SU-DHL-6 (cell line): ENCODE results near the gene C12orf50.

Source experiments
- H2AFZ ChIP-seq: fragments of 200-600 bp; sonication (generic); 2 replicates; pipeline ENCODE4 v1.6.1; 2014; ENCODE audit warnings: low read depth, mild to moderate bottlenecking, moderate library complexity, mixed read lengths, antibody characterized with exemption, low read length; ENCODE audit not compliant: severe bottlenecking
- H3F3A ChIP-seq: fragments of 200-600 bp; shearing (Covaris generic); 2 replicates; pipeline ENCODE4 v1.6.0; 2016; ENCODE audit warnings: antibody characterized with exemption, mild to moderate bottlenecking; ENCODE audit not compliant: insufficient read depth
- H3K27ac ChIP-seq: fragments of 200-600 bp; sonication (generic); 2 replicates; pipeline ENCODE4 v1.5.1; 2016; ENCODE audit warnings: low read depth, mild to moderate bottlenecking, low read length, moderate library complexity, mixed read lengths
- H3K27me3 ChIP-seq: fragments of 200-600 bp; sonication (generic), shearing (Covaris generic); 2 replicates; pipeline ENCODE4 v1.6.0; 2014; ENCODE audit warnings: mild to moderate bottlenecking, low read length
- H3K36me3 ChIP-seq: fragments of 200-600 bp; sonication (generic); 2 replicates; pipeline ENCODE4 v1.6.1; 2014; ENCODE audit warnings: mild to moderate bottlenecking, low read length, mixed read lengths
- H3K4me2 ChIP-seq: fragments of 300-600, 200-600 bp; shearing (Covaris generic), sonication (generic); 2 replicates; pipeline ENCODE4 v1.6.0; 2014; ENCODE audit warnings: low read length, low read depth, mild to moderate bottlenecking; ENCODE audit not compliant: poor library complexity, severe bottlenecking
- H3K4me3 ChIP-seq: fragments of 200-600 bp; sonication (generic); 2 replicates; pipeline ENCODE4 v1.5.1; 2014; ENCODE audit warnings: antibody characterized with exemption, low read length, mild to moderate bottlenecking, mixed read lengths; ENCODE audit not compliant: insufficient read depth, poor library complexity, severe bottlenecking
- H3K79me2 ChIP-seq: fragments of 200-600 bp; sonication (generic); 2 replicates; pipeline ENCODE4 v1.6.1; 2014; ENCODE audit warnings: mild to moderate bottlenecking, low read length, moderate library complexity; ENCODE audit not compliant: insufficient read depth
- H3K9ac ChIP-seq: fragments of 200-600 bp; sonication (generic); 2 replicates; pipeline ENCODE4 v1.7.0; 2014; ENCODE audit warnings: mild to moderate bottlenecking, low read length
- H3K9me2 ChIP-seq: fragments of 200-600 bp; sonication (generic); replicated peaks from 2 replicates; pipeline ENCODE4 v1.6.1; 2014; ENCODE audit warnings: low read length; ENCODE audit not compliant: insufficient read depth
- H3K9me3 ChIP-seq: fragments of 200-600 bp; sonication (generic); 2 replicates; pipeline ENCODE4 v1.6.1; 2014; ENCODE audit warnings: low read length, mixed read lengths; ENCODE audit not compliant: insufficient read depth
- H4K20me1 ChIP-seq: fragments of 200-600 bp; sonication (generic); 2 replicates; pipeline ENCODE4 v1.6.1; 2014; ENCODE audit warnings: low read depth, mild to moderate bottlenecking, antibody characterized with exemption, low read length, moderate library complexity, mixed read lengths
- EZH2phosphoT487 ChIP-seq: fragments of 200-600 bp; sonication (generic), shearing (Covaris generic); conservative IDR thresholded peaks from 2 replicates; pipeline ENCODE4 v1.6.1; 2018; ENCODE audit warnings: mild to moderate bottlenecking, antibody characterized with exemption, low read length, moderate library complexity, mixed read lengths
- TF ChIP-seq, protein P1 (sequence below): fragments of 200-600 bp; sonication (generic); IDR thresholded peaks from one replicate; pipeline ENCODE4 v1.5.1; 2017; ENCODE audit warnings: antibody characterized with exemption, mild to moderate bottlenecking, low read length, moderate library complexity; ENCODE audit not compliant: insufficient read depth, poor library complexity, severe bottlenecking

C12orf50 gene

DNA sequence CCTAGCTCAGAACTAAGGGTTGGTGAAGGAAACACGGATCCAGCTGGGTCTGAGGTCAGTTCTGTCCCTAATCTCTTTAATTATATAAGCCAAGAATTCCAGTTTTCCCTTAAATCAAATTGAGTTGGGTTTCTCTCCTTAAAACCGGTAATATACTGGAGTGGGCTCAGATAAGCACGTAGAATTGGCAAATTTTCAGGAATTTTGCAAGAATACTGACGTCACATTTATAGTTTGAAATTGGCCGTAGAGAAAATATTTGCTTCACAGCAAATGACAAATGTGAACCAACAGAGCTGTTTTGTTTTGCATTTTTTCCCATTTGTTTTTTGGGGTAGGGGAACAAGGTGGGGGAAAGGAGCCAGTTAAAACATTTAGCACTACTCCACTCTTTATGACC is 17.4 kb downstream of the C12orf50 start:
- TF ChIP-seq, protein P1, sequence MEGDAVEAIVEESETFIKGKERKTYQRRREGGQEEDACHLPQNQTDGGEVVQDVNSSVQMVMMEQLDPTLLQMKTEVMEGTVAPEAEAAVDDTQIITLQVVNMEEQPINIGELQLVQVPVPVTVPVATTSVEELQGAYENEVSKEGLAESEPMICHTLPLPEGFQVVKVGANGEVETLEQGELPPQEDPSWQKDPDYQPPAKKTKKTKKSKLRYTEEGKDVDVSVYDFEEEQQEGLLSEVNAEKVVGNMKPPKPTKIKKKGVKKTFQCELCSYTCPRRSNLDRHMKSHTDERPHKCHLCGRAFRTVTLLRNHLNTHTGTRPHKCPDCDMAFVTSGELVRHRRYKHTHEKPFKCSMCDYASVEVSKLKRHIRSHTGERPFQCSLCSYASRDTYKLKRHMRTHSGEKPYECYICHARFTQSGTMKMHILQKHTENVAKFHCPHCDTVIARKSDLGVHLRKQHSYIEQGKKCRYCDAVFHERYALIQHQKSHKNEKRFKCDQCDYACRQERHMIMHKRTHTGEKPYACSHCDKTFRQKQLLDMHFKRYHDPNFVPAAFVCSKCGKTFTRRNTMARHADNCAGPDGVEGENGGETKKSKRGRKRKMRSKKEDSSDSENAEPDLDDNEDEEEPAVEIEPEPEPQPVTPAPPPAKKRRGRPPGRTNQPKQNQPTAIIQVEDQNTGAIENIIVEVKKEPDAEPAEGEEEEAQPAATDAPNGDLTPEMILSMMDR, result no peak
- TF ChIP-seq EZH2phosphoT487, result no peak
- no peaks in the 10 kb centered on the region for H3K79me2 ChIP-seq
- H3K27ac ChIP-seq, result no peak overlapping the region
- H2AFZ ChIP-seq, result no peak overlapping the region
- no peaks in the 10 kb centered on the region for H3F3A ChIP-seq
- H4K20me1 ChIP-seq, result no peaks in the 10 kb centered on the region
- H3K9me3 ChIP-seq, result no peaks in the 10 kb centered on the region; the same call in 1 of the 2 replicates
- no peaks in the 10 kb centered on the region for H3K36me3 ChIP-seq
- H3K9ac ChIP-seq, result no peak overlapping the region
- no peaks in the 10 kb centered on the region for H3K9me2 ChIP-seq
- no peaks in the 10 kb centered on the region for H3K27me3 ChIP-seq
- H3K4me2 ChIP-seq, result no peak overlapping the region
- H3K4me3 ChIP-seq, result no peak overlapping the region

DNA sequence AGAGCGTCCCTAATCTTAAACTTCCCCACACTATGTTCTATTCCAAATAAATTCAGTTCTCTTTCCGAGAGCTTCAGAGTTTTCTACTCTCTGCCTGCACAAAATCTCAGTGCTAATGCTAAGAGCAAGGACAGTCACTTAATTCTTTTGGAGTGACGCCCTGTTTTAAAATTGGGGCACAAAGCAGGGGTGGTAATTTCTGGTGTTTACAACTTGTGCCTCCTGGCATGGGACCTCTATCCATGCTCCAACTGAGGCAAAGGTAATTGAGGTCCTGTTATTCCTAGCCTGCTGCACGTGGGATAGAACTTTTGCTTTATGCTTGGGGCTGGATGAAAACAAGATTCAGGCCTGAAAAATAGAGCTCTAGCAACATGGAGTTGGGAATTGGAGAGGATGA is 22.9 kb downstream of the C12orf50 start:
- H3K9me3 ChIP-seq, result no peaks in the 10 kb centered on the region
- H3K4me2 ChIP-seq, result no peak overlapping the region
- no peaks in the 10 kb centered on the region for H3K36me3 ChIP-seq
- H3K27ac ChIP-seq, result no peak overlapping the region
- no peaks in the 10 kb centered on the region for H3F3A ChIP-seq
- no peaks in the 10 kb centered on the region for H3K79me2 ChIP-seq
- no peak for TF ChIP-seq EZH2phosphoT487
- TF ChIP-seq, protein P1, result no peak
- H3K4me3 ChIP-seq, result no peak overlapping the region
- H2AFZ ChIP-seq, result no peak overlapping the region
- H4K20me1 ChIP-seq, result no peaks in the 10 kb centered on the region
- H3K9me2 ChIP-seq, result no peaks in the 10 kb centered on the region
- no peaks in the 10 kb centered on the region for H3K27me3 ChIP-seq
- no peak overlapping the region for H3K9ac ChIP-seq

DNA sequence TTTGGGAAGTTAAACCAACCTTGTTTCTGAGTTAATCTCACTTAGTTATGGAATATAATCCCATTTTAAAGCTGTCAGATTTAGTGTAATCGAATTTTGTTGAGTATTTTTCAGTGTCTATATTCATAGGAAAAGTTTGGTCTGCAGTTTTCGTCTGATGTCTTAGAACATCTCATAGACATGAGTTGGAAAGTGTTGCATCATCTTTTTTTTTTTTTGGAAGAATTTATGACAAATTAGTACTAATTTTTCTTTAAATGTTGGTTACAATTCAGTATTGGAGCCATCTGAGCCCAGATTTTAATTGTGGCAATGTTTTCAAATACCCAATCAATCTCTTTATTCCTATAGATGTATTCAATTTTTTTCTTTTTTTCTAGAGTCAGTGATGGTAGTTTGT is 27.9 kb downstream of the C12orf50 start:
- H3F3A ChIP-seq, result no peaks in the 10 kb centered on the region
- no peak overlapping the region for H3K27ac ChIP-seq
- H2AFZ ChIP-seq, result no peak overlapping the region
- H4K20me1 ChIP-seq, result no peaks in the 10 kb centered on the region
- TF ChIP-seq, protein P1, result no peak
- no peak for TF ChIP-seq EZH2phosphoT487
- H3K79me2 ChIP-seq, result no peaks in the 10 kb centered on the region
- H3K4me2 ChIP-seq, result no peak overlapping the region
- H3K9me2 ChIP-seq, result no peaks in the 10 kb centered on the region
- H3K9ac ChIP-seq, result no peak overlapping the region
- H3K4me3 ChIP-seq, result no peak overlapping the region
- no peaks in the 10 kb centered on the region for H3K9me3 ChIP-seq
- H3K27me3 ChIP-seq, result no peaks in the 10 kb centered on the region
- no peaks in the 10 kb centered on the region for H3K36me3 ChIP-seq
